H9 (cell line): ENCODE results near the gene SLC17A7. TPM values are rescaled to one million over a fixed set of nuclear protein-coding genes. Genes with fewer than 3 reads are reported as not detected.

ENCODE experiments used
- DNase-seq: peaks from one replicate; pipeline ENCODE4 v3.0.0-alpha.2; 2017
- H2AFZ ChIP-seq: one replicate; pipeline ENCODE4 v1.6.1; 2013; ENCODE audit warnings: mild to moderate bottlenecking, low read length, control low read depth, moderate library complexity
- H2AK5ac ChIP-seq: 2 replicates; pipeline ENCODE4 v1.6.1; 2013; ENCODE audit warnings: low read length, control low read depth, mixed read lengths; ENCODE audit not compliant: insufficient read length
- H2BK120ac ChIP-seq: one replicate; pipeline ENCODE4 v1.6.1; 2013; ENCODE audit warnings: low read depth, mild to moderate bottlenecking, low read length, control low read depth, inconsistent platforms; ENCODE audit not compliant: poor library complexity, severe bottlenecking
- H2BK12ac ChIP-seq: 2 replicates; pipeline ENCODE4 v1.6.1; 2013; ENCODE audit warnings: low read length, control low read depth, mixed read lengths, low read depth; ENCODE audit not compliant: insufficient read length
- H2BK15ac ChIP-seq: 2 replicates; pipeline ENCODE4 v1.6.1; 2013; ENCODE audit warnings: low read depth, low read length, control low read depth
- H2BK20ac ChIP-seq: one replicate; pipeline ENCODE4 v1.6.1; 2013; ENCODE audit warnings: low read depth, mild to moderate bottlenecking, low read length, control low read depth, inconsistent platforms; ENCODE audit not compliant: poor library complexity, severe bottlenecking
- H2BK5ac ChIP-seq: 2 replicates; pipeline ENCODE4 v1.6.1; 2013; ENCODE audit warnings: low read length, control low read depth, mixed read lengths; ENCODE audit not compliant: insufficient read length
- H3K14ac ChIP-seq: 2 replicates; pipeline ENCODE4 v1.6.1; 2013; ENCODE audit warnings: low read length, control low read depth; ENCODE audit not compliant: insufficient read depth
- H3K18ac ChIP-seq: 2 replicates; pipeline ENCODE4 v1.6.1; 2013; ENCODE audit warnings: low read depth, mild to moderate bottlenecking, mixed read lengths, low read length, control low read depth; ENCODE audit not compliant: insufficient read length
- H3K23ac ChIP-seq: 2 replicates; pipeline ENCODE4 v1.6.1; 2013; ENCODE audit warnings: low read length, control low read depth, mixed read lengths, low read depth; ENCODE audit not compliant: insufficient read length
- H3K23me2 ChIP-seq: 2 replicates; pipeline ENCODE4 v1.6.1; 2013; ENCODE audit warnings: low read depth, mild to moderate bottlenecking, mixed read lengths, low read length, control low read depth; ENCODE audit not compliant: insufficient read length, poor library complexity, severe bottlenecking
- H3K27ac ChIP-seq: 2 replicates; pipeline ENCODE4 v1.5.1; 2013; ENCODE audit warnings: low read length, control low read depth, mixed read lengths, low read depth; ENCODE audit not compliant: insufficient read length
- H3K27me3 ChIP-seq: 2 replicates; pipeline ENCODE4 v1.6.1; 2013; ENCODE audit warnings: low read length, control low read depth, inconsistent platforms; ENCODE audit not compliant: insufficient read depth
- H3K4ac ChIP-seq: 2 replicates; pipeline ENCODE4 v1.6.1; 2013; ENCODE audit warnings: low read depth, mild to moderate bottlenecking, control low read depth, inconsistent platforms, low read length, moderate library complexity
- H3K4me1 ChIP-seq: 2 replicates; pipeline ENCODE4 v1.6.1; 2013; ENCODE audit warnings: low read length, control low read depth, inconsistent platforms; ENCODE audit not compliant: insufficient read depth
- H3K4me2 ChIP-seq: 2 replicates; pipeline ENCODE4 v1.6.1; 2013; ENCODE audit warnings: low read length, control low read depth, mixed read lengths; ENCODE audit not compliant: insufficient read length, insufficient read depth
- H3K56ac ChIP-seq: 2 replicates; pipeline ENCODE4 v1.6.1; 2013; ENCODE audit warnings: low read depth, mild to moderate bottlenecking, mixed read lengths, low read length, control low read depth; ENCODE audit not compliant: insufficient read length
- H3K79me1 ChIP-seq: 2 replicates; pipeline ENCODE4 v1.6.1; 2013; ENCODE audit warnings: low read depth, mild to moderate bottlenecking, moderate library complexity, low read length, control low read depth, inconsistent platforms; ENCODE audit not compliant: insufficient read depth, poor library complexity, severe bottlenecking
- H3K79me2 ChIP-seq: 2 replicates; pipeline ENCODE4 v1.6.1; 2013; ENCODE audit warnings: low read length, control low read depth, inconsistent platforms; ENCODE audit not compliant: insufficient read depth
- H3K9ac ChIP-seq: 2 replicates; pipeline ENCODE4 v1.6.1; 2013; ENCODE audit warnings: low read length, control low read depth, mixed read lengths; ENCODE audit not compliant: insufficient read length; ENCODE audit errors: extremely low read depth
- H3K9me3 ChIP-seq: one replicate; pipeline ENCODE4 v1.6.1; 2013; ENCODE audit warnings: low read depth, low read length, inconsistent platforms; ENCODE audit not compliant: control insufficient read depth
- H3T11ph ChIP-seq: one replicate; pipeline ENCODE4 v1.6.1; 2013; ENCODE audit warnings: mild to moderate bottlenecking, low read length, control low read depth, inconsistent platforms
- H4K20me1 ChIP-seq: one replicate; pipeline ENCODE4 v1.6.1; 2013; ENCODE audit not compliant: control insufficient read depth, insufficient read length, insufficient read depth
- H4K5ac ChIP-seq: 2 replicates; pipeline ENCODE4 v1.6.1; 2013; ENCODE audit warnings: low read depth, mild to moderate bottlenecking, mixed read lengths, low read length, control low read depth; ENCODE audit not compliant: insufficient read length
- H4K8ac ChIP-seq: replicated peaks from 2 replicates; pipeline ENCODE4 v1.6.1; 2013; ENCODE audit warnings: low read length, control low read depth, mixed read lengths, low read depth; ENCODE audit not compliant: insufficient read length
- H4K91ac ChIP-seq: 2 replicates; pipeline ENCODE4 v1.6.1; 2013; ENCODE audit warnings: low read depth, mild to moderate bottlenecking, moderate library complexity, mixed read lengths, low read length, control low read depth; ENCODE audit not compliant: insufficient read length
- H3K27ac Mint-ChIP-seq, 3 experiments: 2 replicates in 2 of 3; 3 replicates in 1 of 3; pipeline ENCODE4 v1.8.0; 2020 to 2021; ENCODE audit warnings: mixed read lengths in 3 of 3, mild to moderate bottlenecking in 1 of 3, moderate library complexity in 1 of 3
- H3K27me3 Mint-ChIP-seq: 2 replicates; pipeline ENCODE4 v1.8.0; 2021; ENCODE audit warnings: low read depth, mild to moderate bottlenecking, moderate library complexity, mixed read lengths
- H3K36me3 Mint-ChIP-seq, 3 experiments: 2 replicates in 2 of 3; 3 replicates in 1 of 3; pipeline ENCODE4 v1.8.0; 2020 to 2021; ENCODE audit warnings: low read depth in 3 of 3, mixed read lengths in 3 of 3; ENCODE audit not compliant: insufficient read depth in 1 of 3
- H3K4me1 Mint-ChIP-seq, 2 experiments: 2 replicates each; pipeline ENCODE4 v1.8.0; 2020; ENCODE audit warnings: mixed read lengths in 2 of 2
- H3K4me3 Mint-ChIP-seq, 2 experiments: 2 replicates in 1 of 2; 3 replicates in 1 of 2; pipeline ENCODE4 v1.8.0; 2020 to 2021; ENCODE audit warnings: mild to moderate bottlenecking in 2 of 2, mixed read lengths in 2 of 2, moderate library complexity in 1 of 2
- H3K9me3 Mint-ChIP-seq, 2 experiments: 2 replicates in 1 of 2; 3 replicates in 1 of 2; pipeline ENCODE4 v1.8.0; 2020; ENCODE audit warnings: mild to moderate bottlenecking in 2 of 2, mixed read lengths in 2 of 2, moderate library complexity in 1 of 2
- WGBS: extraction: QIAGEN DNeasy Blood & Tissue Kit; methylation state at CpG from one replicate; pipeline ENCODE4 v1.1.7; 2013; ENCODE audit warnings: missing lambda C conversion rate, low lambda C conversion rate, mixed read lengths; ENCODE audit not compliant: insufficient read length; ENCODE audit errors: extremely low coverage; 5-methylcytosine and 5-hydroxymethylcytosine counted together
- total RNA-seq: library from RNA; stranded (reverse); gene quantifications from 2 replicates; pipeline ENCODE4 v1.2.1, GENCODE V29; 2021
- TF ChIP-seq, protein P1 (sequence below): fragments of 200-600 bp; sonication (generic); conservative IDR thresholded peaks from 3 replicates; pipeline ENCODE4 v1.8.0; 2021; ENCODE audit warnings: antibody characterized with exemption, mild to moderate bottlenecking

The SLC17A7 gene
- total RNA-seq, 1 experiment from 2014 or later = 1.3 TPM

GRCh38 chr19:49393881-49394280 lies 47.4 kb downstream of the SLC17A7 start:
- no peak overlapping the region for H3K9ac ChIP-seq
- Mint-ChIP-seq H3K27ac (peak overlapping the region in 1 of 3 experiments; percentile 46; a peak in 2 of 7 replicates), H3K9me3 (no peaks in the 10 kb centered on the region; a peak in 1 of 5 replicates), H3K27me3 (peaks cover 13% of the 10 kb centered on the region), H3K4me1 (peaks cover 28 to 50% of the 10 kb centered on the region in 2 experiments), H3K36me3 (0 out of 7 replicates have a peak, but pooled peaks cover 0 to 1% (median 0%) of the 10 kb centered on the region in 3 experiments), H3K4me3 (no peak overlapping the region)
- no peaks in the 10 kb centered on the region for H3K79me2 ChIP-seq
- no peak overlapping the region for H3K18ac ChIP-seq
- H3K4ac ChIP-seq = no peak overlapping the region
- no peak overlapping the region for H3K4me2 ChIP-seq
- no peak overlapping the region for H3K56ac ChIP-seq
- no peak overlapping the region for H2BK12ac ChIP-seq
- no peak overlapping the region for H4K5ac ChIP-seq
- TF ChIP-seq, protein P1, sequence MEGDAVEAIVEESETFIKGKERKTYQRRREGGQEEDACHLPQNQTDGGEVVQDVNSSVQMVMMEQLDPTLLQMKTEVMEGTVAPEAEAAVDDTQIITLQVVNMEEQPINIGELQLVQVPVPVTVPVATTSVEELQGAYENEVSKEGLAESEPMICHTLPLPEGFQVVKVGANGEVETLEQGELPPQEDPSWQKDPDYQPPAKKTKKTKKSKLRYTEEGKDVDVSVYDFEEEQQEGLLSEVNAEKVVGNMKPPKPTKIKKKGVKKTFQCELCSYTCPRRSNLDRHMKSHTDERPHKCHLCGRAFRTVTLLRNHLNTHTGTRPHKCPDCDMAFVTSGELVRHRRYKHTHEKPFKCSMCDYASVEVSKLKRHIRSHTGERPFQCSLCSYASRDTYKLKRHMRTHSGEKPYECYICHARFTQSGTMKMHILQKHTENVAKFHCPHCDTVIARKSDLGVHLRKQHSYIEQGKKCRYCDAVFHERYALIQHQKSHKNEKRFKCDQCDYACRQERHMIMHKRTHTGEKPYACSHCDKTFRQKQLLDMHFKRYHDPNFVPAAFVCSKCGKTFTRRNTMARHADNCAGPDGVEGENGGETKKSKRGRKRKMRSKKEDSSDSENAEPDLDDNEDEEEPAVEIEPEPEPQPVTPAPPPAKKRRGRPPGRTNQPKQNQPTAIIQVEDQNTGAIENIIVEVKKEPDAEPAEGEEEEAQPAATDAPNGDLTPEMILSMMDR = no peak
- H3K14ac ChIP-seq = no peak overlapping the region
- no peaks in the 10 kb centered on the region for H3K9me3 ChIP-seq
- no peak overlapping the region for H4K8ac ChIP-seq
- no peak overlapping the region for H2BK20ac ChIP-seq
- no peak overlapping the region for H2BK15ac ChIP-seq
- H3K27ac ChIP-seq = no peak overlapping the region
- H3K79me1 ChIP-seq = no peaks in the 10 kb centered on the region
- H3K23ac ChIP-seq = no peak overlapping the region
- DNase-seq = no peak
- no peak overlapping the region for H3T11ph ChIP-seq
- H3K4me1 ChIP-seq = no peaks in the 10 kb centered on the region
- H3K23me2 ChIP-seq = no peaks in the 10 kb centered on the region
- H4K91ac ChIP-seq = no peak overlapping the region
- H2BK120ac ChIP-seq = no peak overlapping the region
- no CpG with 5 or more reads among the region's 5 CpGs for WGBS
- H2AK5ac ChIP-seq = no peak overlapping the region
- H4K20me1 ChIP-seq = no peaks in the 10 kb centered on the region
- H2AFZ ChIP-seq = no peak overlapping the region
- H2BK5ac ChIP-seq = no peak overlapping the region
- H3K27me3 ChIP-seq = no peaks in the 10 kb centered on the region
